CD4-positive, CD25-positive, alpha-beta regulatory T cell (primary cell): ENCODE data around the gene LRRTM4. TPM values are rescaled to one million over a fixed set of nuclear protein-coding genes. Genes with fewer than 3 reads are reported as not detected.
"Not testable (repeated sequence)": the region's sequence is repeated elsewhere in the genome, so short reads cannot be mapped to it uniquely, and the experiment has no call there.

ENCODE experiments used
- ATAC-seq, 2 donors: fragments of 150-1000 bp; cut with Tn5 transposase; one replicate each; pipeline ENCODE4 v1.10.0; 2021; ENCODE audit warnings: low read depth in 2 of 2, moderate number of reproducible peaks in 2 of 2, moderate library complexity in 1 of 2
- DNase-seq, 3 donors: peaks; one replicate each; pipeline versions ENCODE4 v3.0.0 to v3.0.0-alpha.2; 2012 to 2022; ENCODE audit warnings: mixed read lengths in 1 of 3
- H3K27ac ChIP-seq: one replicate; pipeline ENCODE4 v1.7.0; 2013; ENCODE audit warnings: mild to moderate bottlenecking, low read length; ENCODE audit not compliant: insufficient read depth, poor library complexity, severe bottlenecking
- H3K27me3 ChIP-seq: one replicate; pipeline ENCODE4 v1.7.0; 2013; ENCODE audit warnings: low read length; ENCODE audit not compliant: control insufficient read depth, insufficient read depth
- H3K36me3 ChIP-seq: one replicate; pipeline ENCODE4 v1.7.0; 2013; ENCODE audit warnings: mild to moderate bottlenecking, low read length, moderate library complexity; ENCODE audit not compliant: control insufficient read depth, insufficient read depth
- H3K4me1 ChIP-seq: 2 replicates; pipeline ENCODE4 v1.7.0; 2013; ENCODE audit warnings: mild to moderate bottlenecking, low read length; ENCODE audit not compliant: insufficient read depth, control insufficient read depth, poor library complexity, severe bottlenecking
- H3K4me3 ChIP-seq: one replicate; pipeline ENCODE4 v1.7.0; 2013; ENCODE audit warnings: low read depth, mild to moderate bottlenecking, low read length, moderate library complexity
- H3K9me3 ChIP-seq, 2 experiments: 1 replicate in 1 of 2; 2 replicates in 1 of 2; pipeline ENCODE4 v1.7.0; 2013; ENCODE audit warnings: low read length in 2 of 2, mild to moderate bottlenecking in 1 of 2, moderate library complexity in 1 of 2; ENCODE audit not compliant: control insufficient read depth in 2 of 2
- H3K27ac Mint-ChIP-seq, 3 donors: one replicate each; pipeline ENCODE4 v1.8.0; 2020 to 2022; ENCODE audit warnings: mild to moderate bottlenecking in 3 of 3, mixed read lengths in 3 of 3, moderate library complexity in 2 of 3
- H3K27me3 Mint-ChIP-seq: one replicate; pipeline ENCODE4 v1.8.0; 2022; ENCODE audit warnings: mild to moderate bottlenecking, mixed read lengths
- H3K36me3 Mint-ChIP-seq: one replicate; pipeline ENCODE4 v1.8.0; 2020; ENCODE audit warnings: mixed read lengths
- H3K4me1 Mint-ChIP-seq, 4 donors: one replicate each; pipeline ENCODE4 v1.8.0; 2020 to 2022; ENCODE audit warnings: mixed read lengths in 4 of 4, mild to moderate bottlenecking in 1 of 4
- H3K4me3 Mint-ChIP-seq, 4 donors: one replicate each; pipeline ENCODE4 v1.8.0; 2020 to 2022; ENCODE audit warnings: mild to moderate bottlenecking in 4 of 4, mixed read lengths in 4 of 4, moderate library complexity in 3 of 4
- H3K9me3 Mint-ChIP-seq, 7 donors: one replicate each; pipeline ENCODE4 v1.8.0; 2020 to 2022; ENCODE audit warnings: mixed read lengths in 7 of 7, mild to moderate bottlenecking in 3 of 7, moderate library complexity in 2 of 7
- polyA plus RNA-seq, 4 donors: library from polyadenylated mRNA; unstranded; fragments of 300-500 nt; fragmentation: Illumina TruSeq; gene quantifications; one replicate each; pipeline ENCODE4 v1.2.3, GENCODE V29; 2021
- total RNA-seq: library from RNA; stranded (reverse); gene quantifications from one replicate; pipeline ENCODE4 v1.2.3, GENCODE V29; 2022

LRRTM4 gene
- total and polyA plus RNA-seq, 5 donors from 2014 or later = not detected

DNA sequence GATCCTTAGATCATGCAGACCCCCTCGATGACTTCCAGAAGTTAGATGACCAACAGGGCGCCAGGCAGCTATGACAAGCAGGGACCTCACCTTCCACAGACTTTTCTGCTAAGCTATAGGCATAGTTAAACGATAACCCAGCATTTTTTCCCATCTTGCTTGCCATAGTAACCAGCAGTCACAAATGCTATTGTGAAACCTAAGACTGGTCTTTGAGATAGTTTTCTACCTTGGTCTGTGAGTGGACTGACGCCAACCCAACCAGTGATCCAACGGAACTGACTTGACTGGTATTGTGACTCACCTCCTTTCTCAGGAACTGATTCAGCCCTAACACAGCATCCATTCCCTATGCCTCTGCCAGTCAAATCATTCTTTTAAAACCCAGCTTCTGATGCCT is 361.2 kb downstream of the LRRTM4 start:
- Histone ChIP-seq H3K27ac (no peak overlapping the region), H3K27me3 (no peaks in the 10 kb centered on the region), H3K4me3 (no peak overlapping the region), H3K4me1 (no peaks in the 10 kb centered on the region), H3K36me3 (no peaks in the 10 kb centered on the region), H3K9me3 (peaks cover 2 to 6% of the 10 kb centered on the region in 2 experiments)
- Mint-ChIP-seq H3K27ac (no peak overlapping the region), H3K4me3 (no peak overlapping the region), H3K9me3 (peaks cover 2 to 49% (median 10%) of the 10 kb centered on the region in 7 donors), H3K27me3 (no peaks in the 10 kb centered on the region), H3K4me1 (no peaks in the 10 kb centered on the region), H3K36me3 (no peaks in the 10 kb centered on the region)
- ATAC-seq (no peak), DNase-seq (no peak)

DNA sequence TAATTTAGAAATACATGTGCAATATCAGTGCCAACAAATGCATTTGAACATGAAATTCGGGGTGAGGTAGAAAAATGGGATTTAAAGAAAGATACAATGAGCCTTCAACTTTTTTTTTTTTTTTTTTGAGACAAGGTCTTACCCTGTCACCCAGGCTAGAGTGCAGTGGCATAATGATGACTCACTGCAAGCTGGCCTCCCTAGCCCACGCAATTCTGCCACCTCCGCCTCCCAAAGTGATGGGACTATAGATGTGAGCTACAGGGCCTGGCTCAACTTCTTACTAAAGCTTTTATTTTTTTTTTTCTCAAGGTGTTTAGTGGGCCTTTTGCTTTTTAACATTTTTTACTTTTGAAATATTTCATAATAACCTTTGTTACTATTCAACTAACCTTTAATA is 365.6 kb downstream of the LRRTM4 start:
- no peak for DNase-seq
- H3K27me3 ChIP-seq = no peaks in the 10 kb centered on the region
- no peak overlapping the region for H3K4me3 ChIP-seq
- H3K36me3 ChIP-seq = no peaks in the 10 kb centered on the region
- H3K9me3 ChIP-seq = peaks cover 2 to 6% of the 10 kb centered on the region in 2 experiments
- peaks cover 1 to 27% (median 7%) of the 10 kb centered on the region in 7 donors for H3K9me3 Mint-ChIP-seq
- H3K27ac Mint-ChIP-seq = no peak overlapping the region
- H3K27ac ChIP-seq = no peak overlapping the region
- ATAC-seq = no peak
- no peaks in the 10 kb centered on the region for H3K27me3 Mint-ChIP-seq
- H3K4me1 Mint-ChIP-seq = no peaks in the 10 kb centered on the region
- no peak overlapping the region for H3K4me3 Mint-ChIP-seq
- H3K4me1 ChIP-seq = no peaks in the 10 kb centered on the region
- H3K36me3 Mint-ChIP-seq = no peaks in the 10 kb centered on the region

DNA sequence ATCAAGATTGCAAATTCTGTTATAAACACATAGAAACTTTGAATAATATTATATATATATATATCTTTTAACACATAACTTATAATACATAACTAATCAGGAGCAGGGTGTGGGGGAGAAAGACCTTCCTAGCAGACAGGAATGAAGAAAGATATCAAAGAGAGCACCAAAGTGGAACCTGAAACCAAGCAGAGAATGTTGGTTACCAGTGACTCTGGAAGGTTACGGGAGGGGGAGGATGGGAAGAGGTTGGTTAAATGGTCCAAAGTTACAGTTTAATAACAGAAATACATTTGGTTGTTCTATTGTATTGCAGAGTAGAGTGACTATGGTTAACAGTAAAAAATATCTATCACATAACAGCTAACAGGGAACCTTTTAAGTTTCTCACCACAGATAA is 366.7 kb downstream of the LRRTM4 start:
- Mint-ChIP-seq H3K9me3 (peaks cover 1 to 28% (median 6%) of the 10 kb centered on the region in 7 donors), H3K27me3 (no peaks in the 10 kb centered on the region), H3K36me3 (no peaks in the 10 kb centered on the region), H3K4me3 (no peak overlapping the region), H3K27ac (no peak overlapping the region), H3K4me1 (no peaks in the 10 kb centered on the region)
- Histone ChIP-seq H3K4me1 (no peaks in the 10 kb centered on the region), H3K27ac (no peak overlapping the region), H3K4me3 (no peak overlapping the region), H3K36me3 (no peaks in the 10 kb centered on the region), H3K27me3 (no peaks in the 10 kb centered on the region), H3K9me3 (peaks cover 2 to 5% of the 10 kb centered on the region in 2 experiments)
- DNase-seq = no peak
- ATAC-seq = no peak

DNA sequence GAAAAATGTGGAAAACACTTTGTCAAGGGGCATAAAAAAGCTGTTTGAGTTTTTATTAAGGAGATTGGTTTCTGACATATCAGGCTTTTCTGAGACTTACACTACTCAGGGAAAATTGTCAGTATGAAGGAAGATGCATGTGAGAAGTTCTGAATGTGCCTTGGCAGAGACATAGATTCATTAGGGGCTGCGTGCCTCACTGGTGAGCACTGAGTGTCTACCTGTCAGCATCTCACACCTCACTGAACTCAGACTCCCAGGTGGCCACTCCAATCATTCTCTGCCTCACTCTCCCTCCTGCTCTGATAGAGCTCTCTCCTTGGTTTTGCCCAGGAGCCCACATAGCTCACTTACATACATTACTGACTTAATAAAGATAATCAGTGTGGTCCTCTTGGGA is 372.6 kb downstream of the LRRTM4 start:
- DNase-seq (no peak), ATAC-seq (no peak)
- no peak overlapping the region for H3K27ac Mint-ChIP-seq
- H3K4me1 Mint-ChIP-seq = no peaks in the 10 kb centered on the region
- H3K27ac ChIP-seq = no peak overlapping the region
- H3K4me3 Mint-ChIP-seq = no peak overlapping the region
- H3K9me3 Mint-ChIP-seq = peaks cover 0 to 31% (median 5%) of the 10 kb centered on the region in 7 donors
- H3K4me1 ChIP-seq = no peaks in the 10 kb centered on the region
- peaks cover 2 to 10% of the 10 kb centered on the region in 2 experiments for H3K9me3 ChIP-seq
- no peaks in the 10 kb centered on the region for H3K36me3 Mint-ChIP-seq
- H3K4me3 ChIP-seq = no peak overlapping the region
- H3K27me3 ChIP-seq = no peaks in the 10 kb centered on the region
- H3K36me3 ChIP-seq = no peaks in the 10 kb centered on the region
- H3K27me3 Mint-ChIP-seq = no peaks in the 10 kb centered on the region

DNA sequence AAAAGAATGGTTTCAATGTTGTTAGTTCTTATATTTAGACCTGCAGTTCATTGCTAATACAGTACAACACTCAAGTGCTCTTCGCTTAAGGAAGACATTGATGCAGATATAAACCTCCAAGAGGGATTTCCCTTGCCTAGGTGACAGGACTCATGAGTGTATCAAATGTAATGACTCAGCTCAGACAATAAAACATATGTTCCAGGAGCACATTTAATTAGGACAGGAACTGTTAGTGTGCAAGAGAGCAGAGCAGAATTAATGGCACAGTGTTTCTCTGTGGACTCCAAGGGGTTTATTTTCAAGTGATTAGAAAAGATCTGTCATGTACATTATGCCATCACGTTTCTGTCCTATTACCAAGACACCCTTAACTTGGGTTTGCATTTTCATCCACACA is 375.0 kb downstream of the LRRTM4 start:
- H3K9me3 Mint-ChIP-seq = peaks cover 0 to 45% (median 3%) of the 10 kb centered on the region in 7 donors
- H3K36me3 ChIP-seq = no peaks in the 10 kb centered on the region
- no peaks in the 10 kb centered on the region for H3K36me3 Mint-ChIP-seq
- H3K27ac ChIP-seq = no peak overlapping the region
- ATAC-seq = no peak
- H3K4me3 ChIP-seq = no peak overlapping the region
- DNase-seq = no peak
- no peaks in the 10 kb centered on the region for H3K27me3 ChIP-seq
- H3K4me1 ChIP-seq = no peaks in the 10 kb centered on the region
- no peak overlapping the region for H3K4me3 Mint-ChIP-seq
- no peaks in the 10 kb centered on the region for H3K4me1 Mint-ChIP-seq
- H3K27ac Mint-ChIP-seq = no peak overlapping the region
- H3K27me3 Mint-ChIP-seq = no peaks in the 10 kb centered on the region
- peaks cover 2 to 10% of the 10 kb centered on the region in 2 experiments for H3K9me3 ChIP-seq

DNA sequence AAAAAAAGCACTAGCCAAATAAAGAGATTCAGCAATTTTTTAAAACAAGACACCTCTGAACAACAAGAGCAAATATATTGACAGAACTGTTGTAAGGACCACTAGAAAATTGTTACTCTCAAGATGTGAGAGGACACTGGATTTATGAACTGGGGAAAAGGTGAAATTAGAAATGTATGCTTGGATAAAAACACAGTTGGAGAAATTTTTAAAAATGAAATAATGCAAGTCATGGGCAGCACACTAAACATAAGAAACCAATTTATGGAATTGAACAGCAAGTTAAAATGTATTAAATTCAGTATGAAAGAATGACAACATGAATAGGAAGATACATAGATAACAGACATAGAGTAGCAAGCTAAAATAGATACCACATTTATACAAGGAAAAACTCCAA is 377.4 kb downstream of the LRRTM4 start:
- Mint-ChIP-seq H3K4me1 (no peaks in the 10 kb centered on the region), H3K36me3 (no peaks in the 10 kb centered on the region), H3K9me3 (peaks cover 0 to 32% (median 3%) of the 10 kb centered on the region in 7 donors), H3K27ac (no peak overlapping the region), H3K27me3 (no peaks in the 10 kb centered on the region), H3K4me3 (no peak overlapping the region)
- DNase-seq (no peak), ATAC-seq (no peak)
- no peaks in the 10 kb centered on the region for H3K27me3 ChIP-seq
- no peaks in the 10 kb centered on the region for H3K36me3 ChIP-seq
- no peak overlapping the region for H3K4me3 ChIP-seq
- H3K27ac ChIP-seq = no peak overlapping the region
- H3K4me1 ChIP-seq = no peaks in the 10 kb centered on the region
- H3K9me3 ChIP-seq = peaks cover under 1 to 5% of the 10 kb centered on the region in 2 experiments

DNA sequence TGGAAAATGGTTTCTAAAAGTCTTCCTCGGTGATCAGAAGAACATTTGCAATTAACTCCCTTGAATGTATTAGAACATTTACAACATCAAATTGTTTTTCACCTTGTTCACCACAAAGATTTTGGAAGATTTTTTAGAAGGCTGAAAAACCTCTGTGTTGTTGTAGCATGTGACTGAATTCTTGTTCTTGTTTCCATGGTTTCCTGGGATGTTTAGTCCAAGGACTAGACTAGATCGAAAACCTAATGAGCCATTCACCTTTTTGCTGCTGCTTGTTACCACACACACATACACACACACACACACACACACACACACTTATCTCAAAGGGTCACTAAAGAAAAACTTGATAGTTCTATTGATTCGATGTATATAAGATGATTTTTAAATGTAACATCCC is 380.0 kb downstream of the LRRTM4 start:
- Mint-ChIP-seq H3K27me3 (no peaks in the 10 kb centered on the region), H3K4me1 (no peaks in the 10 kb centered on the region), H3K36me3 (no peaks in the 10 kb centered on the region), H3K27ac (no peak overlapping the region), H3K4me3 (no peak overlapping the region), H3K9me3 (peaks cover 0 to 39% (median 4%) of the 10 kb centered on the region in 7 donors)
- no peak for ATAC-seq
- Histone ChIP-seq H3K9me3 (peaks cover 0 to 1% of the 10 kb centered on the region in 2 experiments), H3K4me1 (no peaks in the 10 kb centered on the region), H3K36me3 (no peaks in the 10 kb centered on the region), H3K27ac (no peak overlapping the region), H3K27me3 (no peaks in the 10 kb centered on the region), H3K4me3 (no peak overlapping the region)
- no peak for DNase-seq

DNA sequence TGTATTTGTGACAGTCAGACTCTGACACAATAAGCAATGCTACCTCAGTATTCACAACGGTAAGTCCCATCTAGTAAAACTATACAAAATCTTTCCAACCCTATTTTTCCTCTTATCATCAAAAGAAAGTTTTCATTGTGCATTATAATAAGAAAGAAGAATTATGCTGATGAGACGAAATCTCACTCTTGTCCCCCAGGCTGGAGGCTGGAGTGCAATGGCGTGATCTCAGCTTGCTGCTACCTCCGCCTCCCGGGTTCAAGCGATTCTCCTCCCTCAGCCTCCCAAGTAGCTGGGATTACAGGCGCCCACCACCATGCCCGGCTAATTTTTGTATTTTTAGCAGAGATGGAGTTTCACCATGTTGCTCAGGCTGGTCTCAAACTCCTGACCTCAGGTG is 393.7 kb downstream of the LRRTM4 start:
- not testable (repeated sequence) for H3K27ac ChIP-seq, H3K4me1 ChIP-seq, H3K4me1 Mint-ChIP-seq, H3K27ac Mint-ChIP-seq, H3K4me3 Mint-ChIP-seq, H3K9me3 ChIP-seq, H3K36me3 Mint-ChIP-seq, H3K4me3 ChIP-seq, H3K27me3 Mint-ChIP-seq, ATAC-seq, DNase-seq, H3K36me3 ChIP-seq, H3K27me3 ChIP-seq
- peaks cover 0 to 17% (median 5%) of the 10 kb centered on the region in 7 donors for H3K9me3 Mint-ChIP-seq
